ENCODE results near the gene TMEM200A. TPM values are rescaled to one million over a fixed set of nuclear protein-coding genes. Genes with fewer than 3 reads are reported as not detected.

TMEM200A gene
- total RNA-seq, 1 donor from 2014 or later, result 18.4 TPM

DNA sequence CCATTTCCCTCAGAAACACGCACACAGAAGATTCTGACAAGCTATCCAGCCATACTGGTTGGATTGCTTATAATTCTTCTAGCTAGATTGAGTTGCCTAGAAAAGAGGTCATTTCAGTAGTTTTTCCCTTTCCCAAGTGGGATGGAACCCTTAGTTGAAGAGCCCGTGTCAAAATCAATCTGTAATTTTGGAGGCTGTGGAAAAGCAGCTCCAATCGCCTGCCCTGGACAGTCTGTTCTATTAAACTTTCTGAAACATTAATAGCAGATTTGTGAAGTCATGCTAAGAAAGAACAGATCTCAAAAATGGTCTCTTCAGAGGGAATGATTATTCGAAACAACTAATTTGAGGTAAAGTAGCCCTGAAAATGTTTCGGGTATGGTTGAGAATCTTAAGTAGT is 29.3 kb downstream of the TMEM200A start:
- no peaks in the 10 kb centered on the region for H3K4me1 Mint-ChIP-seq (ENCODE audit: unreplicated experiment)
- H3K9me3 Mint-ChIP-seq, result peaks cover 4% of the 10 kb centered on the region
- no peak overlapping the region for H3K4me3 Mint-ChIP-seq
- no peaks in the 10 kb centered on the region for H3K36me3 Mint-ChIP-seq
- no peaks in the 10 kb centered on the region for H3K27me3 Mint-ChIP-seq
- H3K27ac Mint-ChIP-seq, result no peak overlapping the region
- no peak for DNase-seq (ENCODE audit: extremely low spot score, unreplicated experiment)
- TF ChIP-seq CTCF (conservative IDR thresholded peaks at IDR 0.05), result no peak

- Mint-ChIP-seq H3K36me3 (no peaks in the 10 kb centered on the region), H3K27ac (no peak overlapping the region), H3K4me1 (ENCODE audit: unreplicated experiment) (no peaks in the 10 kb centered on the region), H3K9me3 (peaks cover 4% of the 10 kb centered on the region), H3K27me3 (no peaks in the 10 kb centered on the region), H3K4me3 (no peak overlapping the region)
- TF ChIP-seq CTCF (conservative IDR thresholded peaks at IDR 0.05), result no peak
- DNase-seq (ENCODE audit: extremely low spot score, unreplicated experiment), result no peak
Observed at GRCh38 chr6:130396722-130397121, 30.9 kb downstream of the TMEM200A start.

GRCh38 chr6:130405549-130405948 is 39.7 kb downstream of the TMEM200A start:
- Mint-ChIP-seq H3K4me3 (no peak overlapping the region), H3K4me1 (ENCODE audit: unreplicated experiment) (no peaks in the 10 kb centered on the region), H3K36me3 (no peaks in the 10 kb centered on the region), H3K27ac (no peak overlapping the region), H3K9me3 (no peaks in the 10 kb centered on the region), H3K27me3 (peaks cover 4% of the 10 kb centered on the region)
- TF ChIP-seq CTCF (conservative IDR thresholded peaks at IDR 0.05), result no peak
- no peak for DNase-seq (ENCODE audit: extremely low spot score, unreplicated experiment)

- Mint-ChIP-seq H3K4me1 (ENCODE audit: unreplicated experiment) (no peaks in the 10 kb centered on the region), H3K4me3 (no peak overlapping the region), H3K27ac (no peak overlapping the region), H3K9me3 (peaks cover 5% of the 10 kb centered on the region), H3K36me3 (no peaks in the 10 kb centered on the region), H3K27me3 (peaks cover 4% of the 10 kb centered on the region)
- TF ChIP-seq CTCF (conservative IDR thresholded peaks at IDR 0.05), result no peak
- no peak for DNase-seq (ENCODE audit: extremely low spot score, unreplicated experiment)
Observed at GRCh38 chr6:130407032-130407431, 41.2 kb downstream of the TMEM200A start.

GRCh38 chr6:130409418-130410100 is 43.7 kb downstream of the TMEM200A start:
- Mint-ChIP-seq H3K4me1 (ENCODE audit: unreplicated experiment) (no peaks in the 10 kb centered on the region), H3K27ac (no peak overlapping the region), H3K27me3 (peaks cover 4% of the 10 kb centered on the region), H3K4me3 (no peak overlapping the region), H3K9me3 (peaks cover 11% of the 10 kb centered on the region), H3K36me3 (peaks cover 6% of the 10 kb centered on the region)
- no peak for DNase-seq (ENCODE audit: extremely low spot score, unreplicated experiment)
- TF ChIP-seq CTCF (conservative IDR thresholded peaks at IDR 0.05), result no peak
